ENCODE results near the gene METTL24.

METTL24 gene

GRCh38 chr6:110357664-110358552 is at the start of gene METTL24:
Gene METTL24 (minus strand): TSS chr6:110358349. CDS start chr6:110358272, 77 bp downstream.
- DNase-seq (ENCODE audit: low read depth) = no peak

GRCh38 chr6:110404607-110405006 is 46.5 kb upstream of the METTL24 start:
- DNase-seq (ENCODE audit: low read depth) = no peak

- no peak for DNase-seq (ENCODE audit: low read depth)
These were observed 43.5 kb upstream of the METTL24 start for GRCh38 chr6:110401585-110402176.

- DNase-seq (ENCODE audit: low read depth) = no peak
These were observed 42.1 kb upstream of the METTL24 start for GRCh38 chr6:110400208-110400607.

GRCh38 chr6:110399219-110400071 is 41.3 kb upstream of the METTL24 start:
- DNase-seq (ENCODE audit: low read depth) = no peak

GRCh38 chr6:110398778-110399177 is 40.6 kb upstream of the METTL24 start:
- no peak for DNase-seq (ENCODE audit: low read depth)

- no peak for DNase-seq (ENCODE audit: low read depth)
These were observed 37.1 kb upstream of the METTL24 start for GRCh38 chr6:110395221-110395620.

- no peak for DNase-seq (ENCODE audit: low read depth)
These were observed 36.3 kb upstream of the METTL24 start for GRCh38 chr6:110394409-110394808.

GRCh38 chr6:110392727-110393126 is 34.6 kb upstream of the METTL24 start:
- DNase-seq (ENCODE audit: low read depth) = no peak

- no peak for DNase-seq (ENCODE audit: low read depth)
These were observed 32.3 kb upstream of the METTL24 start for GRCh38 chr6:110390404-110390803.

- DNase-seq (ENCODE audit: low read depth) = no peak
These were observed 31.7 kb upstream of the METTL24 start for GRCh38 chr6:110389689-110390382.

GRCh38 chr6:110387986-110388385 is 29.8 kb upstream of the METTL24 start:
- DNase-seq (ENCODE audit: low read depth) = no peak

- DNase-seq (ENCODE audit: low read depth) = no peak
These were observed 27.3 kb upstream of the METTL24 start for GRCh38 chr6:110385458-110385863.

GRCh38 chr6:110378552-110378951 is 20.4 kb upstream of the METTL24 start:
- DNase-seq (ENCODE audit: low read depth) = no peak

- no peak for DNase-seq (ENCODE audit: low read depth)
These were observed 10.9 kb upstream of the METTL24 start for GRCh38 chr6:110369066-110369465.

GRCh38 chr6:110368284-110368683 is 10.1 kb upstream of the METTL24 start:
- no peak for DNase-seq (ENCODE audit: low read depth)

GRCh38 chr6:110367825-110368224 is 9.7 kb upstream of the METTL24 start:
- DNase-seq (ENCODE audit: low read depth) = no peak

GRCh38 chr6:110366975-110367374 is 8.8 kb upstream of the METTL24 start:
- DNase-seq (ENCODE audit: low read depth) = no peak

GRCh38 chr6:110366256-110366655 is 8.1 kb upstream of the METTL24 start:
- no peak for DNase-seq (ENCODE audit: low read depth)

- DNase-seq (ENCODE audit: low read depth) = no peak
These were observed 6.4 kb upstream of the METTL24 start for GRCh38 chr6:110364364-110365105.

- no peak for DNase-seq (ENCODE audit: low read depth)
These were observed 5.6 kb upstream of the METTL24 start for GRCh38 chr6:110363748-110364147.

All from HS-27A (cell line).